ENCODE data around the gene ZBTB16.

DNA sequence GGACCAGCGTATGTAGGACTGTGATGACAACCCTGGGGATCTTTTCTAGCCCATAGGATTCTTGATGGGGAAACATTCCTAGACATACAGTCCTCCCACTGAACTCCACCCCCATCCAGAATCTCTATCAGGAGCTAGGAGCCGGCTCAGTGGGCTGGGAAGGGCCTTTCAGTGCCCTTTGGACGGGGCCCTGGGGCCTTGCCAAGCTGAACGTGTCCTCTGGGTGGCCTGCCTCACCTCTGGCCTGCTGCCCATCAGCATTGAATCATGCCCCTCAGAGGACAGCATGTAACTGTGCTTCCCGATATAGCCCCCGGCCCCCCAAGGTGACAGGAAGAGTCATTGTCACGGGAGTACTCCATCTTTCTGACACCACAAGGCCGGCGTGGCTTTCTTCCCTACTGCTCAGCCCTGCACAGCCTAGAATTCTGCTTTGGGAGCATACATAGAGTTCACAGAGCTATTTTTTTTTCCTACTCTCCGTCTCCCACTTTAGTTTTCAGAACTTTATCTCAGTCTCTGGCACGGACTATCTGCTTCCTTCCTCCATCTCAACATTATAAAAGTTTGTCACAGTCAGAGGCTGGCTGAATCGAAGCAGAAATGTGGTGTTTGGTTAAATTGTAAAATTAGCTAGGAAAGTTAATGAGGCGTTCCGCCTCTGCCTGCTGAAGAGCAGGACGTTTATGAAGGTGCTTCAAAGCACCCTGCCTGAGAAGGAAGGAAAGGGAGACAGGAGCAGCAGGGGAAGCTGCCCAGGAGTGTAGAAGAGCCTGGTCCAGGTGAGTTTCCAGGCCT lies 111.9 kb downstream of the ZBTB16 start:
- TF ChIP-seq EZH2 (IDR thresholded peaks at IDR 0.05; ENCODE audit: low read depth): no peak
- TF ChIP-seq CTCF (conservative IDR thresholded peaks at IDR 0.05): no peak
